H9 (cell line): Measurements from ENCODE around the gene BTBD6. TPM values are rescaled to one million over a fixed set of nuclear protein-coding genes. Genes with fewer than 3 reads are reported as not detected.

Experiments
- DNase-seq: peaks from one replicate; pipeline ENCODE4 v3.0.0-alpha.2; 2017
- H2AFZ ChIP-seq: one replicate; pipeline ENCODE4 v1.6.1; 2013; ENCODE audit warnings: mild to moderate bottlenecking, low read length, control low read depth, moderate library complexity
- H2AK5ac ChIP-seq: 2 replicates; pipeline ENCODE4 v1.6.1; 2013; ENCODE audit warnings: low read length, control low read depth, mixed read lengths; ENCODE audit not compliant: insufficient read length
- H2BK120ac ChIP-seq: one replicate; pipeline ENCODE4 v1.6.1; 2013; ENCODE audit warnings: low read depth, mild to moderate bottlenecking, low read length, control low read depth, inconsistent platforms; ENCODE audit not compliant: poor library complexity, severe bottlenecking
- H2BK12ac ChIP-seq: 2 replicates; pipeline ENCODE4 v1.6.1; 2013; ENCODE audit warnings: low read length, control low read depth, mixed read lengths, low read depth; ENCODE audit not compliant: insufficient read length
- H2BK15ac ChIP-seq: 2 replicates; pipeline ENCODE4 v1.6.1; 2013; ENCODE audit warnings: low read depth, low read length, control low read depth
- H2BK20ac ChIP-seq: one replicate; pipeline ENCODE4 v1.6.1; 2013; ENCODE audit warnings: low read depth, mild to moderate bottlenecking, low read length, control low read depth, inconsistent platforms; ENCODE audit not compliant: poor library complexity, severe bottlenecking
- H2BK5ac ChIP-seq: 2 replicates; pipeline ENCODE4 v1.6.1; 2013; ENCODE audit warnings: low read length, control low read depth, mixed read lengths; ENCODE audit not compliant: insufficient read length
- H3K14ac ChIP-seq: 2 replicates; pipeline ENCODE4 v1.6.1; 2013; ENCODE audit warnings: low read length, control low read depth; ENCODE audit not compliant: insufficient read depth
- H3K18ac ChIP-seq: 2 replicates; pipeline ENCODE4 v1.6.1; 2013; ENCODE audit warnings: low read depth, mild to moderate bottlenecking, mixed read lengths, low read length, control low read depth; ENCODE audit not compliant: insufficient read length
- H3K23ac ChIP-seq: 2 replicates; pipeline ENCODE4 v1.6.1; 2013; ENCODE audit warnings: low read length, control low read depth, mixed read lengths, low read depth; ENCODE audit not compliant: insufficient read length
- H3K23me2 ChIP-seq: 2 replicates; pipeline ENCODE4 v1.6.1; 2013; ENCODE audit warnings: low read depth, mild to moderate bottlenecking, mixed read lengths, low read length, control low read depth; ENCODE audit not compliant: insufficient read length, poor library complexity, severe bottlenecking
- H3K27ac ChIP-seq: 2 replicates; pipeline ENCODE4 v1.5.1; 2013; ENCODE audit warnings: low read length, control low read depth, mixed read lengths, low read depth; ENCODE audit not compliant: insufficient read length
- H3K27me3 ChIP-seq: 2 replicates; pipeline ENCODE4 v1.6.1; 2013; ENCODE audit warnings: low read length, control low read depth, inconsistent platforms; ENCODE audit not compliant: insufficient read depth
- H3K4ac ChIP-seq: 2 replicates; pipeline ENCODE4 v1.6.1; 2013; ENCODE audit warnings: low read depth, mild to moderate bottlenecking, control low read depth, inconsistent platforms, low read length, moderate library complexity
- H3K4me1 ChIP-seq: 2 replicates; pipeline ENCODE4 v1.6.1; 2013; ENCODE audit warnings: low read length, control low read depth, inconsistent platforms; ENCODE audit not compliant: insufficient read depth
- H3K4me2 ChIP-seq: 2 replicates; pipeline ENCODE4 v1.6.1; 2013; ENCODE audit warnings: low read length, control low read depth, mixed read lengths; ENCODE audit not compliant: insufficient read length, insufficient read depth
- H3K56ac ChIP-seq: 2 replicates; pipeline ENCODE4 v1.6.1; 2013; ENCODE audit warnings: low read depth, mild to moderate bottlenecking, mixed read lengths, low read length, control low read depth; ENCODE audit not compliant: insufficient read length
- H3K79me1 ChIP-seq: 2 replicates; pipeline ENCODE4 v1.6.1; 2013; ENCODE audit warnings: low read depth, mild to moderate bottlenecking, moderate library complexity, low read length, control low read depth, inconsistent platforms; ENCODE audit not compliant: insufficient read depth, poor library complexity, severe bottlenecking
- H3K79me2 ChIP-seq: 2 replicates; pipeline ENCODE4 v1.6.1; 2013; ENCODE audit warnings: low read length, control low read depth, inconsistent platforms; ENCODE audit not compliant: insufficient read depth
- H3K9ac ChIP-seq: 2 replicates; pipeline ENCODE4 v1.6.1; 2013; ENCODE audit warnings: low read length, control low read depth, mixed read lengths; ENCODE audit not compliant: insufficient read length; ENCODE audit errors: extremely low read depth
- H3K9me3 ChIP-seq: one replicate; pipeline ENCODE4 v1.6.1; 2013; ENCODE audit warnings: low read depth, low read length, inconsistent platforms; ENCODE audit not compliant: control insufficient read depth
- H3T11ph ChIP-seq: one replicate; pipeline ENCODE4 v1.6.1; 2013; ENCODE audit warnings: mild to moderate bottlenecking, low read length, control low read depth, inconsistent platforms
- H4K20me1 ChIP-seq: one replicate; pipeline ENCODE4 v1.6.1; 2013; ENCODE audit not compliant: control insufficient read depth, insufficient read length, insufficient read depth
- H4K5ac ChIP-seq: 2 replicates; pipeline ENCODE4 v1.6.1; 2013; ENCODE audit warnings: low read depth, mild to moderate bottlenecking, mixed read lengths, low read length, control low read depth; ENCODE audit not compliant: insufficient read length
- H4K8ac ChIP-seq: replicated peaks from 2 replicates; pipeline ENCODE4 v1.6.1; 2013; ENCODE audit warnings: low read length, control low read depth, mixed read lengths, low read depth; ENCODE audit not compliant: insufficient read length
- H4K91ac ChIP-seq: 2 replicates; pipeline ENCODE4 v1.6.1; 2013; ENCODE audit warnings: low read depth, mild to moderate bottlenecking, moderate library complexity, mixed read lengths, low read length, control low read depth; ENCODE audit not compliant: insufficient read length
- H3K27ac Mint-ChIP-seq, 3 experiments: 2 replicates in 2 of 3; 3 replicates in 1 of 3; pipeline ENCODE4 v1.8.0; 2020 to 2021; ENCODE audit warnings: mixed read lengths in 3 of 3, mild to moderate bottlenecking in 1 of 3, moderate library complexity in 1 of 3
- H3K27me3 Mint-ChIP-seq: 2 replicates; pipeline ENCODE4 v1.8.0; 2021; ENCODE audit warnings: low read depth, mild to moderate bottlenecking, moderate library complexity, mixed read lengths
- H3K36me3 Mint-ChIP-seq, 3 experiments: 2 replicates in 2 of 3; 3 replicates in 1 of 3; pipeline ENCODE4 v1.8.0; 2020 to 2021; ENCODE audit warnings: low read depth in 3 of 3, mixed read lengths in 3 of 3; ENCODE audit not compliant: insufficient read depth in 1 of 3
- H3K4me1 Mint-ChIP-seq, 2 experiments: 2 replicates each; pipeline ENCODE4 v1.8.0; 2020; ENCODE audit warnings: mixed read lengths in 2 of 2
- H3K4me3 Mint-ChIP-seq, 2 experiments: 2 replicates in 1 of 2; 3 replicates in 1 of 2; pipeline ENCODE4 v1.8.0; 2020 to 2021; ENCODE audit warnings: mild to moderate bottlenecking in 2 of 2, mixed read lengths in 2 of 2, moderate library complexity in 1 of 2
- H3K9me3 Mint-ChIP-seq, 2 experiments: 2 replicates in 1 of 2; 3 replicates in 1 of 2; pipeline ENCODE4 v1.8.0; 2020; ENCODE audit warnings: mild to moderate bottlenecking in 2 of 2, mixed read lengths in 2 of 2, moderate library complexity in 1 of 2
- CTCF ChIP-seq: fragments of 200-600 bp; sonication (generic); conservative IDR thresholded peaks from 3 replicates; pipeline ENCODE4 v1.8.0; 2021; ENCODE audit warnings: antibody characterized with exemption, mild to moderate bottlenecking
- WGBS: extraction: QIAGEN DNeasy Blood & Tissue Kit; methylation state at CpG from one replicate; pipeline ENCODE4 v1.1.7; 2013; ENCODE audit warnings: missing lambda C conversion rate, low lambda C conversion rate, mixed read lengths; ENCODE audit not compliant: insufficient read length; ENCODE audit errors: extremely low coverage; 5-methylcytosine and 5-hydroxymethylcytosine counted together
- total RNA-seq: library from RNA; stranded (reverse); gene quantifications from 2 replicates; pipeline ENCODE4 v1.2.1, GENCODE V29; 2021

BTBD6 gene
- total RNA-seq, 1 experiment from 2014 or later, result 23.3 TPM

GRCh38 chr14:105255021-105255507, 6.7 kb downstream of the BTBD6 start:
- Histone ChIP-seq H3K23ac (no peak overlapping the region), H3K27me3 (no peaks in the 10 kb centered on the region), H3K9ac (no peak overlapping the region), H3K56ac (no peak overlapping the region), H3K9me3 (no peaks in the 10 kb centered on the region), H3K4me1 (no peaks in the 10 kb centered on the region), H2BK20ac (no peak overlapping the region), H3K18ac (no peak overlapping the region), H3K79me1 (no peaks in the 10 kb centered on the region), H3K4ac (no peak overlapping the region), H3K23me2 (no peaks in the 10 kb centered on the region), H3K4me2 (no peak overlapping the region), H4K91ac (no peak overlapping the region), H2BK12ac (no peak overlapping the region), H4K8ac (no peak overlapping the region), H3K14ac (no peak overlapping the region), H2AFZ (no peak overlapping the region), H3K79me2 (no peaks in the 10 kb centered on the region), H2BK5ac (no peak overlapping the region), H3K27ac (no peak overlapping the region), H2AK5ac (no peak overlapping the region), H2BK120ac (no peak overlapping the region), H3T11ph (no peak overlapping the region), H4K5ac (no peak overlapping the region), H4K20me1 (no peaks in the 10 kb centered on the region), H2BK15ac (no peak overlapping the region)
- no peaks in the 10 kb centered on the region for H3K4me1 Mint-ChIP-seq
- H3K9me3 Mint-ChIP-seq, result no peaks in the 10 kb centered on the region
- H3K4me3 Mint-ChIP-seq, result no peak overlapping the region
- DNase-seq, result peak; percentile 17
- no peaks in the 10 kb centered on the region; the same call in 1 of the 2 replicates for H3K27me3 Mint-ChIP-seq
- no peak overlapping the region for H3K27ac Mint-ChIP-seq
- TF ChIP-seq CTCF, result no peak
- H3K36me3 Mint-ChIP-seq, result peaks cover 1 to 13% (median 5%) of the 10 kb centered on the region in 3 experiments; a peak in 5 of 7 replicates
- WGBS, result no CpG with 5 or more reads among the region's 6 CpGs
